ENCODE measurements around the gene ADGRL2.
"Not testable (repeated sequence)": the region's sequence is repeated elsewhere in the genome, so short reads cannot be mapped to it uniquely, and the experiment has no call there.

- not testable (repeated sequence) for TF ChIP-seq CTCF (conservative IDR thresholded peaks at IDR 0.05); EZH2 (IDR thresholded peaks at IDR 0.05; ENCODE audit: low read depth)
Measured at GRCh38 chr1:81886292-81886691, 85.6 kb downstream of the ADGRL2 start.
